PC-3 (cell line): ENCODE measurements around the gene TSPAN17.

ENCODE experiments used
- CTCF ChIP-seq: fragments of 300-600 bp; sonication (generic); conservative IDR thresholded peaks from 2 replicates; pipeline ENCODE4 v1.5.1; 2017; ENCODE audit warnings: antibody characterized with exemption, low read depth, mild to moderate bottlenecking, low read length
- EZH2 ChIP-seq: fragments of 300-600 bp; sonication (generic); IDR thresholded peaks from one replicate; pipeline ENCODE4 v1.6.1; 2017; ENCODE audit warnings: antibody characterized with exemption, mild to moderate bottlenecking, low read length; ENCODE audit not compliant: unreplicated experiment
- EZH2phosphoT487 ChIP-seq: fragments of 300-600 bp; sonication (generic); IDR thresholded peaks from 2 replicates; pipeline ENCODE4 v1.6.1; 2018; ENCODE audit warnings: mild to moderate bottlenecking, antibody characterized with exemption, low read length, borderline replicate concordance

- TF ChIP-seq CTCF (no peak), EZH2 (no peak), EZH2phosphoT487 (no peak)
These were observed 22.3 kb upstream of the TSPAN17 start for GRCh38 chr5:176624938-176625337.
